ENCODE data around the gene WBP1. TPM values are rescaled to one million over a fixed set of nuclear protein-coding genes. Genes with fewer than 3 reads are reported as not detected.

The WBP1 gene
- total RNA-seq, 1 experiment from 2014 or later, result 67.6 TPM

DNA sequence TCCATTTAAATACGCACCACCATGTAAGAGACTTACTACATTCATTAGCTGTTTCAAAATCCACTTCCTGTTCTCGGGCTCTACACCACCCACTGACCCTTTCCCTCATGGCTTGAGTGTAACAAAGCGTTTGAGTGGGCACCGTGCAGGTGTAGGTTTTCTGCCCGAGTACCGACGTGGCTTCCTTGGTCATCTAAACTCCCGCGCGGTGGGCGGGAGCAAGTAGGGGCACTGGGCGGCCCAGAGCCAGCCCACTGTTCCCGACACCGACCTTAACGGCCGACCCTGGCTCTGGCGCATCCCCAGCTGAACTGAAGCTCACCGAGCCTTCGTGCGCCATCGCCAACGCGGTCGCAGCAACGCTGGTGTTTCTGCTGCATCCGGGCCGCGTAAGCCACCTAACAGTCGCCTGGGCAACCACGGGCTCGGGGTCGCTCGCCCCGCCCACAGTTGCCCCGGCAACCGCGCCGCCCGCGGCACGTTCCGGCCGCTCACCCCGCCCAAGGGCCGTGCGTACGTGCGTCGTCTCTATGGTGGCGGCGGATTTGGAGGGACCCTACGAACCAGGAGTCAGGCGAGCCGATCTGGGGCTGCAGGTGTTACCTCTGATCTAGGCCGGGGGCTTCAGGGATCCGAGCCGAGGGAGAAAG, 36.9 kb upstream of the WBP1 start, which contains the start of the genes C2orf81 and WDR54:
TSS of gene C2orf81 (minus strand) at position 399 of the 650 bp plus-strand sequence. CDS start at position 340, 59 bp downstream.
TSS of gene WDR54 (plus strand) at position 510 of the 650 bp plus-strand sequence. CDS start 424 bp downstream, outside the sequence.
- CTCF ChIA-PET, result interaction anchor here (0.7 kb wide), 1 partner anchor 111 kb away, joined by 6 read pairs; no protein-coding TSS in a partner anchor
- intact Hi-C loops (cut with micrococcal nuclease; ENCODE audit: unreplicated experiment), result no loop called here
- TF ChIP-seq POLR2AphosphoS5 (IDR thresholded peaks at IDR 0.05; ENCODE audit: low read depth, low read length), result 0 out of 2 replicates have a peak, but pooled peaks have one; percentile 44
- TF ChIP-seq, protein P1, sequence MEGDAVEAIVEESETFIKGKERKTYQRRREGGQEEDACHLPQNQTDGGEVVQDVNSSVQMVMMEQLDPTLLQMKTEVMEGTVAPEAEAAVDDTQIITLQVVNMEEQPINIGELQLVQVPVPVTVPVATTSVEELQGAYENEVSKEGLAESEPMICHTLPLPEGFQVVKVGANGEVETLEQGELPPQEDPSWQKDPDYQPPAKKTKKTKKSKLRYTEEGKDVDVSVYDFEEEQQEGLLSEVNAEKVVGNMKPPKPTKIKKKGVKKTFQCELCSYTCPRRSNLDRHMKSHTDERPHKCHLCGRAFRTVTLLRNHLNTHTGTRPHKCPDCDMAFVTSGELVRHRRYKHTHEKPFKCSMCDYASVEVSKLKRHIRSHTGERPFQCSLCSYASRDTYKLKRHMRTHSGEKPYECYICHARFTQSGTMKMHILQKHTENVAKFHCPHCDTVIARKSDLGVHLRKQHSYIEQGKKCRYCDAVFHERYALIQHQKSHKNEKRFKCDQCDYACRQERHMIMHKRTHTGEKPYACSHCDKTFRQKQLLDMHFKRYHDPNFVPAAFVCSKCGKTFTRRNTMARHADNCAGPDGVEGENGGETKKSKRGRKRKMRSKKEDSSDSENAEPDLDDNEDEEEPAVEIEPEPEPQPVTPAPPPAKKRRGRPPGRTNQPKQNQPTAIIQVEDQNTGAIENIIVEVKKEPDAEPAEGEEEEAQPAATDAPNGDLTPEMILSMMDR (IDR thresholded peaks at IDR 0.05), result no peak
- 0 out of 2 replicates have a peak, but pooled peaks have one; percentile 53 for TF ChIP-seq SIN3A (IDR thresholded peaks at IDR 0.05; ENCODE audit: borderline replicate concordance, insufficient read depth, low read depth, low read length)
- TF ChIP-seq, protein P2, sequence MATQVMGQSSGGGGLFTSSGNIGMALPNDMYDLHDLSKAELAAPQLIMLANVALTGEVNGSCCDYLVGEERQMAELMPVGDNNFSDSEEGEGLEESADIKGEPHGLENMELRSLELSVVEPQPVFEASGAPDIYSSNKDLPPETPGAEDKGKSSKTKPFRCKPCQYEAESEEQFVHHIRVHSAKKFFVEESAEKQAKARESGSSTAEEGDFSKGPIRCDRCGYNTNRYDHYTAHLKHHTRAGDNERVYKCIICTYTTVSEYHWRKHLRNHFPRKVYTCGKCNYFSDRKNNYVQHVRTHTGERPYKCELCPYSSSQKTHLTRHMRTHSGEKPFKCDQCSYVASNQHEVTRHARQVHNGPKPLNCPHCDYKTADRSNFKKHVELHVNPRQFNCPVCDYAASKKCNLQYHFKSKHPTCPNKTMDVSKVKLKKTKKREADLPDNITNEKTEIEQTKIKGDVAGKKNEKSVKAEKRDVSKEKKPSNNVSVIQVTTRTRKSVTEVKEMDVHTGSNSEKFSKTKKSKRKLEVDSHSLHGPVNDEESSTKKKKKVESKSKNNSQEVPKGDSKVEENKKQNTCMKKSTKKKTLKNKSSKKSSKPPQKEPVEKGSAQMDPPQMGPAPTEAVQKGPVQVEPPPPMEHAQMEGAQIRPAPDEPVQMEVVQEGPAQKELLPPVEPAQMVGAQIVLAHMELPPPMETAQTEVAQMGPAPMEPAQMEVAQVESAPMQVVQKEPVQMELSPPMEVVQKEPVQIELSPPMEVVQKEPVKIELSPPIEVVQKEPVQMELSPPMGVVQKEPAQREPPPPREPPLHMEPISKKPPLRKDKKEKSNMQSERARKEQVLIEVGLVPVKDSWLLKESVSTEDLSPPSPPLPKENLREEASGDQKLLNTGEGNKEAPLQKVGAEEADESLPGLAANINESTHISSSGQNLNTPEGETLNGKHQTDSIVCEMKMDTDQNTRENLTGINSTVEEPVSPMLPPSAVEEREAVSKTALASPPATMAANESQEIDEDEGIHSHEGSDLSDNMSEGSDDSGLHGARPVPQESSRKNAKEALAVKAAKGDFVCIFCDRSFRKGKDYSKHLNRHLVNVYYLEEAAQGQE (IDR thresholded peaks at IDR 0.05; ENCODE audit: insufficient read depth in 1 of 2, low read depth in 2 of 2, low read length in 1 of 2), result no peak
- no peak for TF ChIP-seq TCF7L2 (IDR thresholded peaks at IDR 0.05; ENCODE audit: low read depth, low read length)
- POLR2A ChIA-PET, result interaction anchor here (0.6 to 1.5 kb wide), 3 partner anchors 19 to 251 kb away, joined by 3 to 7 read pairs (median 6); no protein-coding TSS in a partner anchor
- no TSS peak for BruUV-seq (replicated peaks)
- H3K9me3 ChIP-seq (ENCODE audit: control insufficient read depth, insufficient read depth, low read depth, low read length), result no peaks in the 10 kb centered on the region
- H3K4me3 ChIP-seq (ENCODE audit: low read depth in 2 of 2, low read length in 2 of 2), result peak within 1 kb of the TSS; percentile 84 to 89
- no peaks in the 10 kb centered on the region; the same call in 1 of the 2 replicates for H3K36me3 ChIP-seq (ENCODE audit: control insufficient read depth, insufficient read depth, low read length)
- ATAC-seq (peak; percentile 94), DNase-seq (ENCODE audit: low read depth, low spot score) (no peak)
- in situ Hi-C loops (cut with HindIII; ENCODE audit: low pct_unique_long_range_greater_than_20kb, low sequenced_read_pairs), result no loop called here
- H3K27me3 ChIP-seq (ENCODE audit: control insufficient read depth, insufficient read depth, low read length), result no peaks in the 10 kb centered on the region
- H3K4me1 ChIP-seq (ENCODE audit: control insufficient read depth, insufficient read depth, low read length), result peaks cover 4% of the 10 kb centered on the region; the same call in 1 of the 2 replicates
- peak within 1 kb of the TSS; percentile 86 for H3K27ac ChIP-seq (ENCODE audit: low read length)

DNA sequence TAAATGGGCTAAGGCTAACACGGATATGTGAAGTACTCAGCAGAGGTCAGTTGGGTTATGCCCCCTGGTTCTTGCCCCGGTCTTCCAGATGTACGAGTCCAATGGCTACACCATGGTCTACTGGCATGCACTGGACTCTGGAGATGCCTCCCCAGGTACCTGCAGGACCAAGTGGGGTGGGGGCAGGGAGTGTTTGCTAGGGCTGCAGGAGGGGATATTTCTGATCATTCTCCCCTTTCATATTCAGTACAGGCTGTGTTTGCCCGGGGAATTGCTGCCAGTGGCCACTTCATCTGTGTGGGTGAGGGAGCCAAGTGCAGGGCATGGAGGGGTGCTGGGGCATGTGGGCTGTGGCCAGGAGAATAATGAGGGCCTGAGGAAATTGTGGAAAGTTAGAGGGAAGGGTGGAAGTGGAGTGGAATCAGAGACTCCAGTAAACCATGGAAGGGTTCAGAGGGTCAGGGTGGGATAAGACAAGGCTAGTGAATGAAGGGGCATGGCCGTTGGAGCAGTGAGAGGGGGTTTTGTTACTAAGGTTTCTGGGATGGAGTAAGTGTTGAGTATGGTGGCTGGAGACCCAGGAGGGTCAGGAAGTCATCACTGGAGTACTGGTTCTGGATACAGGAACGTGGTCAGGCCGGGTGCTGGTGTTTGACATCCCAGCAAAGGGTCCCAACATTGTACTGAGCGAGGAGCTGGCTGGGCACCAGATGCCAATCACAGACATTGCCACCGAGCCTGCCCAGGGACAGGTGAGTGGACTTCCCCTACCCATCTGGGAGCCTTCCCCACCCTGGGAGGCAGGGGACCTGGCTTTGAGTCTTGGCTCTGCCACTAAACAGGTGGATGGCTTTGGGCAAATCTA, 34.8 kb upstream of the WBP1 start:
- CTCF ChIA-PET, result no interaction called here
- Histone ChIP-seq H3K27ac (ENCODE audit: low read length) (no peak overlapping the region), H3K4me1 (ENCODE audit: control insufficient read depth, insufficient read depth, low read length) (peaks cover 4% of the 10 kb centered on the region; the same call in 1 of the 2 replicates), H3K27me3 (ENCODE audit: control insufficient read depth, insufficient read depth, low read length) (no peaks in the 10 kb centered on the region), H3K4me3 (ENCODE audit: low read depth in 2 of 2, low read length in 2 of 2) (no peak overlapping the region), H3K9me3 (ENCODE audit: control insufficient read depth, insufficient read depth, low read depth, low read length) (no peaks in the 10 kb centered on the region), H3K36me3 (ENCODE audit: control insufficient read depth, insufficient read depth, low read length) (no peaks in the 10 kb centered on the region; the same call in none of the 2 replicates)
- TF ChIP-seq SIN3A (IDR thresholded peaks at IDR 0.05; ENCODE audit: borderline replicate concordance, insufficient read depth, low read depth, low read length) (no peak), POLR2AphosphoS5 (IDR thresholded peaks at IDR 0.05; ENCODE audit: low read depth, low read length) (peak; percentile 31; the same call in 1 of the 2 replicates)
- in situ Hi-C loops (cut with HindIII; ENCODE audit: low pct_unique_long_range_greater_than_20kb, low sequenced_read_pairs), result no loop called here
- ATAC-seq (no peak), DNase-seq (ENCODE audit: low read depth, low spot score) (no peak)
- no TSS peak for BruUV-seq (replicated peaks)
- intact Hi-C loops (cut with micrococcal nuclease; ENCODE audit: unreplicated experiment), result no loop called here
- POLR2A ChIA-PET, result no interaction called here
